HepG2 (cell line): Measurements from ENCODE around the gene AHNAK. TPM values are rescaled to one million over a fixed set of nuclear protein-coding genes. Genes with fewer than 3 reads are reported as not detected.

Source experiments
- ATAC-seq: fragments of 200-7000 bp; cut with Tn5 transposase; 3 replicates; pipeline ENCODE4 v1.9.1; 2020; ENCODE audit warnings: mild to moderate bottlenecking, moderate library complexity
- BruUV-seq: library from RNA; stranded (reverse); fragments of 400-500 nt; replicated peaks from 2 replicates; lab custom pipeline; 2021; lab: Mats Ljungman, UMichigan
- CTCF ChIA-PET: fragments of 300-600 bp; formaldehyde crosslinking; extraction: SDS; loops from one replicate; lab custom pipeline; 2021; ENCODE audit warnings: low total read pairs, inconsistent platforms, low intra/inter-chr PET ratio; lab: Yijun Ruan, JAX
- POLR2A ChIA-PET: fragments of 350-600 bp; sonication (Branson Sonifier 250); formaldehyde crosslinking; loops from one replicate; lab custom pipeline; 2020; ENCODE audit warnings: antibody characterized with exemption, inconsistent platforms; lab: Yijun Ruan, JAX
- DNase-seq: peaks from one replicate; pipeline ENCODE4 v3.0.0-alpha.2; 2015; ENCODE audit warnings: low spot score
- FAIRE-seq: peaks from 3 replicates; lab custom pipeline; 2011; peaks lifted over from hg19 to GRCh38; lab: Jason Lieb, UNC
- H2AFZ ChIP-seq: one replicate; pipeline ENCODE4 v1.6.1; 2011; ENCODE audit warnings: low read length, inconsistent platforms
- H3K27ac ChIP-seq: fragments of 300-600 bp; 3 replicates; pipeline ENCODE4 v1.8.0; 2011; ENCODE audit warnings: mixed run types, mild to moderate bottlenecking, mixed read lengths, low read length, inconsistent platforms; ENCODE audit not compliant: insufficient read depth; ENCODE audit errors: extremely low read length
- H3K27me3 ChIP-seq, 2 experiments: fragments of 200-600 bp in 1 of 2; 2 replicates in 1 of 2; 3 replicates in 1 of 2; pipeline versions ENCODE4 v1.6.0 to v1.8.0; 2011; ENCODE audit warnings: low read length in 2 of 2, mild to moderate bottlenecking in 2 of 2, moderate library complexity in 2 of 2, inconsistent platforms in 1 of 2; ENCODE audit not compliant: insufficient read depth in 2 of 2, control insufficient read depth in 1 of 2
- H3K36me3 ChIP-seq, 2 experiments: fragments of 200-600 bp in 1 of 2; replicated peaks in 1 of 2; 2 replicates in 1 of 2; 3 replicates in 1 of 2; pipeline versions ENCODE4 v1.5.1 to v1.8.0; 2011; ENCODE audit warnings: low read length in 2 of 2, inconsistent platforms in 1 of 2; ENCODE audit not compliant: insufficient read depth in 2 of 2, control insufficient read depth in 1 of 2
- H3K4me1 ChIP-seq: 2 replicates; pipeline ENCODE4 v1.5.1; 2012; ENCODE audit warnings: low read length, inconsistent platforms; ENCODE audit not compliant: insufficient read depth
- H3K4me2 ChIP-seq: 2 replicates; pipeline ENCODE4 v1.6.0; 2011; ENCODE audit warnings: low read depth, low read length, inconsistent platforms
- H3K4me3 ChIP-seq, 3 experiments: fragments of 200-600 bp in 1 of 3; sonication (generic), shearing (Covaris generic) in 1 of 3; replicated peaks in 1 of 3; 2 replicates each; pipeline ENCODE4 v1.5.1; 2011 to 2016; ENCODE audit warnings: low read length in 3 of 3, inconsistent platforms in 2 of 3, low read depth in 2 of 3, mild to moderate bottlenecking in 2 of 3, control low read depth in 1 of 3, mixed read lengths in 1 of 3; ENCODE audit not compliant: insufficient read depth in 1 of 3
- H3K79me2 ChIP-seq: one replicate; pipeline ENCODE4 v1.6.1; 2011; ENCODE audit warnings: low read length, inconsistent platforms; ENCODE audit not compliant: insufficient read depth
- H3K9ac ChIP-seq: 2 replicates; pipeline ENCODE4 v1.6.0; 2011; ENCODE audit warnings: mild to moderate bottlenecking, low read depth, low read length, inconsistent platforms; ENCODE audit not compliant: insufficient read depth
- H3K9me3 ChIP-seq: 2 replicates; pipeline ENCODE4 v1.5.1; 2012; ENCODE audit warnings: mild to moderate bottlenecking, low read length
- H4K20me1 ChIP-seq: 2 replicates; pipeline ENCODE4 v1.6.0; 2011; ENCODE audit warnings: inconsistent platforms, mild to moderate bottlenecking, low read length, moderate library complexity; ENCODE audit not compliant: insufficient read depth
- BHLHE40 ChIP-seq: IDR thresholded peaks from 2 replicates; pipeline ENCODE4 v1.6.1; 2011; ENCODE audit warnings: low read length, improper control_type of control experiment
- LCORL ChIP-seq, 2 experiments: fragments of 450-650 bp in 1 of 2; sonication (generic) in 1 of 2; formaldehyde crosslinking in 1 of 2; IDR thresholded peaks; 2 replicates each; pipeline versions ENCODE4 v1.5.0 to v1.6.1; 2017 to 2020; ENCODE audit warnings: antibody characterized with exemption in 1 of 2, missing genetic modification reagents in 1 of 2
- MAX ChIP-seq: IDR thresholded peaks from 2 replicates; pipeline ENCODE4 v1.6.1; 2012; ENCODE audit warnings: inconsistent platforms
- NAIF1 ChIP-seq: sonication (generic); formaldehyde crosslinking; IDR thresholded peaks from 2 replicates; pipeline ENCODE4 v1.5.0; 2020; ENCODE audit warnings: mild to moderate bottlenecking, missing genetic modification reagents, borderline replicate concordance
- PHF21A ChIP-seq: sonication (generic); formaldehyde crosslinking; IDR thresholded peaks from 2 replicates; pipeline ENCODE4 v1.5.0; 2020; ENCODE audit warnings: mild to moderate bottlenecking, missing genetic modification reagents
- SAP130 ChIP-seq: IDR thresholded peaks from 2 replicates; pipeline ENCODE4 v1.6.1; 2016; ENCODE audit warnings: low read depth
- TCF7 ChIP-seq: sonication (generic); IDR thresholded peaks from 2 replicates; pipeline ENCODE4 v1.6.1; 2016; ENCODE audit warnings: antibody characterized with exemption, low read depth
- USF2 ChIP-seq, 2 experiments: sonication (generic) in 1 of 2; formaldehyde crosslinking in 1 of 2; IDR thresholded peaks; 2 replicates each; pipeline versions ENCODE4 v1.5.1 to v1.6.1; 2011 to 2020; ENCODE audit warnings: borderline replicate concordance in 1 of 2, low read depth in 1 of 2, low read length in 1 of 2, mild to moderate bottlenecking in 1 of 2, missing genetic modification reagents in 1 of 2, moderate library complexity in 1 of 2
- WGBS: methylation state at CpG from one replicate; pipeline ENCODE4 v1.1.6; 2017; ENCODE audit warnings: low lambda C conversion rate; 5-methylcytosine and 5-hydroxymethylcytosine counted together
- in situ Hi-C: cut with HindIII; loops from 2 replicates; pipeline ENCODE4 v1.10.0; 2017; ENCODE audit warnings: low pct_unique_long_range_greater_than_20kb; ENCODE audit not compliant: extremely low pct_ligation_motif_present
- intact Hi-C: fragments of 100-400 bp; cut with micrococcal nuclease; formaldehyde crosslinking; loops from one replicate; pipeline ENCODE4 v1.10.0; 2022; ENCODE audit not compliant: unreplicated experiment
- polyA plus RNA-seq, 8 experiments: library from polyadenylated mRNA; depleted of rRNA in 3 of 8; stranded (reverse) in 7 of 8; unstranded in 1 of 8; fragments of >200 nt; fragmentation: Illumina TruSeq in 4 of 8; extraction: Trizol in 4 of 8; gene quantifications; 2 replicates each; pipeline versions ENCODE4 v1.2.1 to v1.2.3, GENCODE V29; 2011 to 2016; ENCODE audit warnings: low read depth in 4 of 8, missing spikeins in 1 of 8, mixed read lengths in 1 of 8; ENCODE audit not compliant: insufficient read depth in 1 of 8
- total RNA-seq, 5 experiments: library from RNA; depleted of rRNA; stranded (reverse); fragments of >200 nt; fragmentation: Illumina TruSeq; extraction: Trizol; gene quantifications; 2 replicates each; pipeline ENCODE4 v1.2.3, GENCODE V29; 2016; ENCODE audit warnings: low read depth in 1 of 5

The AHNAK gene
- total and polyA plus RNA-seq, 2 of the 13 experiments (the other 11 are each of a cell fraction or from before 2014, with no cell fraction given), result 23.4 to 25.0 TPM

DNA sequence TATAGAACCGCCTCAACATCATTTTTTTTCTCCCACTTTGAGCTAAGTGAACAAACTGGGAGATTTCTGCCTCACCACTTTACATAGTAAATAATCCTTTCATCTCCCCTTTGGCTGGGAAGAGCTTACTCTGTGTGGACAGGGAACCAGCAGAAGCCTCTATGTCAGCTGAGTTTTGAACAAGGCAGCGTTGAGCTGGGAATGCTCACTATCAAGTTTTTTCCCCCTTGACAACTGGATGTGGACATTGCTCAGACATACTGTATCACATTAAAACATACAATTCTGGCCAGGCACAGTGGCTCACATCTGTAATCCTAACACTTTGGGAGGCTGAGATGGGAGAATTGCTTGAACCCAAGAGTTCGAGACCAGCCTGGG, 46.0 kb downstream of the AHNAK start:
- ATAC-seq (peak; percentile 21), DNase-seq (no peak), FAIRE-seq (no peak)
- 47% methylated on average over 3 of the region's 3 CpGs for WGBS
- H3K9ac ChIP-seq, result peak overlapping the region; percentile 47
- H4K20me1 ChIP-seq, result no peaks in the 10 kb centered on the region
- intact Hi-C loops (loop anchor here (2.0 kb wide), 1 partner anchor 42 kb away; no protein-coding TSS in a partner anchor), in situ Hi-C loops (no loop called here)
- peaks cover 97% of the 10 kb centered on the region for H3K4me1 ChIP-seq
- peak overlapping the region; percentile 86 for H3K4me2 ChIP-seq
- no TSS peak for BruUV-seq
- POLR2A ChIA-PET, result interaction anchor here (1.0 to 3.8 kb wide), 2 partner anchors 8 to 47 kb away, joined by 3 to 17 read pairs; partner anchors contain the start of gene AHNAK
- H3K4me3 ChIP-seq, result peak overlapping the region in 2 of 3 experiments; percentile 1 to 66; a peak in 3 of 6 replicates
- TF ChIP-seq SAP130 (CRISPR knock-in tag) (0 out of 2 replicates have a peak, but pooled peaks have one; percentile 15), BHLHE40 (no peak), PHF21A (CRISPR knock-in tag) (0 out of 2 replicates have a peak, but pooled peaks have one; percentile 23), TCF7 (no peak), USF2 (IDR thresholded peaks at IDR 0.05; ENCODE audit: low read depth, low read length) (no peak), USF2 (CRISPR knock-in tag; IDR thresholded peaks at IDR 0.05; ENCODE audit: borderline replicate concordance) (0 out of 2 replicates have a peak, but pooled peaks have one; percentile 1), LCORL (IDR thresholded peaks at IDR 0.05) (no peak), LCORL (CRISPR knock-in tag; IDR thresholded peaks at IDR 0.05) (peak; percentile 7; the same call in 1 of the 2 replicates), NAIF1 (CRISPR knock-in tag) (0 out of 2 replicates have a peak, but pooled peaks have one; percentile 27), MAX (0 out of 2 replicates have a peak, but pooled peaks have one; percentile 7)
- H3K9me3 ChIP-seq, result no peaks in the 10 kb centered on the region
- no peak overlapping the region for H2AFZ ChIP-seq
- H3K36me3 ChIP-seq, result no peaks in the 10 kb centered on the region
- peaks cover 5 to 16% of the 10 kb centered on the region in 2 experiments; a peak in 4 of 5 replicates for H3K27me3 ChIP-seq
- CTCF ChIA-PET, result interaction anchor here (0.7 kb wide), 1 partner anchor 14 kb away, joined by 3 read pairs; no protein-coding TSS in a partner anchor
- H3K27ac ChIP-seq, result peak overlapping the region; percentile 36
- H3K79me2 ChIP-seq, result no peaks in the 10 kb centered on the region
